PC-9 (cell line): ENCODE results near the gene DRGX.

Experiments used
- EZH2 ChIP-seq: fragments of 200-600 bp; sonication (generic); IDR thresholded peaks from 2 replicates; pipeline ENCODE4 v1.8.0; 2017; ENCODE audit warnings: antibody characterized with exemption, low read depth
- TF ChIP-seq, protein P1 (sequence below): fragments of 200-600 bp; sonication (generic); conservative IDR thresholded peaks from 2 replicates; pipeline ENCODE4 v1.6.1; 2017; ENCODE audit warnings: mixed run types, antibody characterized with exemption, mild to moderate bottlenecking, moderate library complexity

DNA sequence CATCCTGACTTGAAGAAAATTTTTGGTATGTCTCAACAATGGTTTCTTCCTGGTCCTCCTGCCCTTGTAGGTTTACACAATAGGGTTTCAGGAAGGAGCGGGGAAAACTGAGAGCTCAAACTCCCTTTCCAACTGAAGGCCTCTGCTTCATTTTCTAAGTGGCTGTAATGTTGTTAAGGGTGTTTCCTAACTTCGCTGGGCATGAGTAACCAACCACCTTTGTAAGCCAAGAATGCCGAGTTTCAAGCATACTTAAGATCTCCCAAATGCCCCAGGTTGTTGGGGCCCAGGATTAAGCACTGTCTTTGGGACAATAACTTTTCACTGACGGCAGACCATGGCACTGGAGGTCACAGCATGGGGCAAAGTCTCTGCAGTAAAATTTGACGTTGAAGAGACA is 33.6 kb upstream of the DRGX start:
- TF ChIP-seq, protein P1, sequence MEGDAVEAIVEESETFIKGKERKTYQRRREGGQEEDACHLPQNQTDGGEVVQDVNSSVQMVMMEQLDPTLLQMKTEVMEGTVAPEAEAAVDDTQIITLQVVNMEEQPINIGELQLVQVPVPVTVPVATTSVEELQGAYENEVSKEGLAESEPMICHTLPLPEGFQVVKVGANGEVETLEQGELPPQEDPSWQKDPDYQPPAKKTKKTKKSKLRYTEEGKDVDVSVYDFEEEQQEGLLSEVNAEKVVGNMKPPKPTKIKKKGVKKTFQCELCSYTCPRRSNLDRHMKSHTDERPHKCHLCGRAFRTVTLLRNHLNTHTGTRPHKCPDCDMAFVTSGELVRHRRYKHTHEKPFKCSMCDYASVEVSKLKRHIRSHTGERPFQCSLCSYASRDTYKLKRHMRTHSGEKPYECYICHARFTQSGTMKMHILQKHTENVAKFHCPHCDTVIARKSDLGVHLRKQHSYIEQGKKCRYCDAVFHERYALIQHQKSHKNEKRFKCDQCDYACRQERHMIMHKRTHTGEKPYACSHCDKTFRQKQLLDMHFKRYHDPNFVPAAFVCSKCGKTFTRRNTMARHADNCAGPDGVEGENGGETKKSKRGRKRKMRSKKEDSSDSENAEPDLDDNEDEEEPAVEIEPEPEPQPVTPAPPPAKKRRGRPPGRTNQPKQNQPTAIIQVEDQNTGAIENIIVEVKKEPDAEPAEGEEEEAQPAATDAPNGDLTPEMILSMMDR, result no peak
- TF ChIP-seq EZH2, result no peak
